ENCODE measurements around the gene MAB21L3.

Gene MAB21L3

GRCh38 chr1:116147972-116148371 is 36.8 kb downstream of the MAB21L3 start:
- no peaks in the 10 kb centered on the region for H3K79me2 ChIP-seq (ENCODE audit: insufficient read depth, low read length)
- no peak overlapping the region for H2AFZ ChIP-seq (ENCODE audit: low read length)

GRCh38 chr1:116148967-116149366 is 37.8 kb downstream of the MAB21L3 start:
- no peaks in the 10 kb centered on the region for H3K4me1 ChIP-seq (ENCODE audit: insufficient read depth, low read length, severe bottlenecking)
- no peaks in the 10 kb centered on the region for H4K20me1 ChIP-seq (ENCODE audit: insufficient read depth, low read length)
- H3K9ac ChIP-seq (ENCODE audit: low read length) = no peak overlapping the region
- TF ChIP-seq EZH2 (IDR thresholded peaks at IDR 0.05; ENCODE audit: borderline replicate concordance, low read length) = no peak
- no peak for TF ChIP-seq CTCF (IDR thresholded peaks at IDR 0.05; ENCODE audit: low read length)
- H3K27ac ChIP-seq (ENCODE audit: low read depth, low read length, poor library complexity, severe bottlenecking) = no peak overlapping the region
- H2AFZ ChIP-seq (ENCODE audit: low read length) = no peak overlapping the region
- no peak overlapping the region for H3K4me2 ChIP-seq (ENCODE audit: low read length)
- H3F3A ChIP-seq (ENCODE audit: insufficient read depth, low read length) = no peaks in the 10 kb centered on the region
- peaks cover 7% of the 10 kb centered on the region; the same call in 1 of the 2 replicates for H3K9me3 ChIP-seq (ENCODE audit: low read length)
- H3K36me3 ChIP-seq (ENCODE audit: insufficient read depth, low read length) = no peaks in the 10 kb centered on the region; the same call in 1 of the 2 replicates
- no peaks in the 10 kb centered on the region; the same call in 1 of the 2 replicates for H3K27me3 ChIP-seq (ENCODE audit: insufficient read depth, low read length)
- no peak overlapping the region for H3K4me3 ChIP-seq (ENCODE audit: low read depth, low read length, poor library complexity, severe bottlenecking)
- no peaks in the 10 kb centered on the region for H3K9me2 ChIP-seq (ENCODE audit: low read depth, low read length)
- no peaks in the 10 kb centered on the region for H3K79me2 ChIP-seq (ENCODE audit: insufficient read depth, low read length)

More at GRCh38 chr1:116147972-116148371, 36.8 kb downstream of the MAB21L3 start:
- Histone ChIP-seq H3K36me3 (ENCODE audit: insufficient read depth, low read length) (no peaks in the 10 kb centered on the region; the same call in 1 of the 2 replicates), H3K4me3 (ENCODE audit: low read depth, low read length, poor library complexity, severe bottlenecking) (no peak overlapping the region), H3K27ac (ENCODE audit: low read depth, low read length, poor library complexity, severe bottlenecking) (no peak overlapping the region), H3K9me3 (ENCODE audit: low read length) (peaks cover 9% of the 10 kb centered on the region; the same call in 1 of the 2 replicates), H3K4me1 (ENCODE audit: insufficient read depth, low read length, severe bottlenecking) (no peaks in the 10 kb centered on the region), H3K4me2 (ENCODE audit: low read length) (no peak overlapping the region), H3K9me2 (ENCODE audit: low read depth, low read length) (no peaks in the 10 kb centered on the region), H3K27me3 (ENCODE audit: insufficient read depth, low read length) (no peaks in the 10 kb centered on the region; the same call in 1 of the 2 replicates), H4K20me1 (ENCODE audit: insufficient read depth, low read length) (no peaks in the 10 kb centered on the region), H3F3A (ENCODE audit: insufficient read depth, low read length) (no peaks in the 10 kb centered on the region), H3K9ac (ENCODE audit: low read length) (no peak overlapping the region)
- TF ChIP-seq EZH2 (IDR thresholded peaks at IDR 0.05; ENCODE audit: borderline replicate concordance, low read length) (no peak), CTCF (IDR thresholded peaks at IDR 0.05; ENCODE audit: low read length) (no peak)

GRCh38 chr1:116150368-116150767 is 39.2 kb downstream of the MAB21L3 start:
- Histone ChIP-seq H4K20me1 (ENCODE audit: insufficient read depth, low read length) (no peaks in the 10 kb centered on the region), H3K4me1 (ENCODE audit: insufficient read depth, low read length, severe bottlenecking) (no peaks in the 10 kb centered on the region), H3K36me3 (ENCODE audit: insufficient read depth, low read length) (no peaks in the 10 kb centered on the region), H2AFZ (ENCODE audit: low read length) (no peak overlapping the region), H3K79me2 (ENCODE audit: insufficient read depth, low read length) (no peaks in the 10 kb centered on the region), H3K9ac (ENCODE audit: low read length) (no peak overlapping the region), H3K27ac (ENCODE audit: low read depth, low read length, poor library complexity, severe bottlenecking) (no peak overlapping the region), H3K4me3 (ENCODE audit: low read depth, low read length, poor library complexity, severe bottlenecking) (no peak overlapping the region), H3K9me3 (ENCODE audit: low read length) (no peaks in the 10 kb centered on the region), H3K4me2 (ENCODE audit: low read length) (no peak overlapping the region), H3K9me2 (ENCODE audit: low read depth, low read length) (no peaks in the 10 kb centered on the region), H3K27me3 (ENCODE audit: insufficient read depth, low read length) (no peaks in the 10 kb centered on the region; the same call in 1 of the 2 replicates), H3F3A (ENCODE audit: insufficient read depth, low read length) (no peaks in the 10 kb centered on the region)
- no peak for TF ChIP-seq EZH2 (IDR thresholded peaks at IDR 0.05; ENCODE audit: borderline replicate concordance, low read length)
- TF ChIP-seq CTCF (IDR thresholded peaks at IDR 0.05; ENCODE audit: low read length) = no peak

Data from OCI-LY1 (cell line).